22Rv1 (cell line): ENCODE data around the gene ICAM1.

ENCODE experiments used
- ZFX ChIP-seq: fragments of 450-650 bp; IDR thresholded peaks from 2 replicates; pipeline ENCODE4 v1.6.1; 2017; ENCODE audit warnings: antibody characterized with exemption, borderline replicate concordance
- TF ChIP-seq, protein P1 (sequence below): fragments of 450-650 bp; IDR thresholded peaks from 2 replicates; pipeline ENCODE4 v1.5.1; 2017; ENCODE audit warnings: mild to moderate bottlenecking

DNA sequence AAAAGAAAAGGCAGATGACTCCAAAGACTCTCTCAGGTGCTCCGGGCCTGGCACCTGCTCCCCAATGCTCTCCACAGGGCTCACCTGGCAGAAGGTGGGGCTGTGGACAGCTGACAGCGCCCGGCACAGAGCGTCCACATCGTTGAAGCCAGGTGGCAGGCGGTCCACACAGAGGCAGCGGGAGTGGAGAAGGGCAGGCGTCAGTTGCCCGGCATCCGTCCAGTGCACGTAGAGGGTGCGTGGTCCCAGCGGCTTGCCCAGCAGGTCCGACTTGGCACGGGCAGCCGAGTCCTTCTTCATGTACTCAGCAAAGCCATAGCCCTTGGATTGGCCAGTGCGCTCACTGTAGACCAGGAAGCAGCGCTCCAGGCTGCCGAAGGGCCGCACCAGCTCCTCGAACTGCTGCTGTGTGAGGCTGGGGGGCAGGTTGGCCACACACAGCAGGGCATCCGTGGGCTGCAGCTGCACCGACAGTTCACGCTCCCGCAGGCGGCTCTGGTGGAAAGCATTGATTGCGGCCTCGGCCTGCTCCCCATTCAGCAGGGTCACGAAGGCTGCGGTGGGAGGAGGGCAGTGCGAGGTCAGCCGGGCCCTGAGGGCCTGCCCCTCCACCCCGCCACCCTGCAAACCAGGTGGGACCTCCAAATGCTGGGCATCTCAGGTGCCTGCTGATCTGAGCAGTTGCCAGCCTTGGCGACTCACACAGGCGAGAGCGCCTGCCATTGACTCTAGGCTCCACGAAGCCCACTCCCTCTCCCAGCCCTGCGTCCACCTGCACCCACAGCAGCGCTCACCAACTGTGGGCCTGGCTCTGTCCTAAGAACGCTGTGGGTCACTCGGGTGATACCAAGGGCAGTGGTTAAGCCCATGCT lies 57.9 kb downstream of the ICAM1 start:
- TF ChIP-seq, protein P1, sequence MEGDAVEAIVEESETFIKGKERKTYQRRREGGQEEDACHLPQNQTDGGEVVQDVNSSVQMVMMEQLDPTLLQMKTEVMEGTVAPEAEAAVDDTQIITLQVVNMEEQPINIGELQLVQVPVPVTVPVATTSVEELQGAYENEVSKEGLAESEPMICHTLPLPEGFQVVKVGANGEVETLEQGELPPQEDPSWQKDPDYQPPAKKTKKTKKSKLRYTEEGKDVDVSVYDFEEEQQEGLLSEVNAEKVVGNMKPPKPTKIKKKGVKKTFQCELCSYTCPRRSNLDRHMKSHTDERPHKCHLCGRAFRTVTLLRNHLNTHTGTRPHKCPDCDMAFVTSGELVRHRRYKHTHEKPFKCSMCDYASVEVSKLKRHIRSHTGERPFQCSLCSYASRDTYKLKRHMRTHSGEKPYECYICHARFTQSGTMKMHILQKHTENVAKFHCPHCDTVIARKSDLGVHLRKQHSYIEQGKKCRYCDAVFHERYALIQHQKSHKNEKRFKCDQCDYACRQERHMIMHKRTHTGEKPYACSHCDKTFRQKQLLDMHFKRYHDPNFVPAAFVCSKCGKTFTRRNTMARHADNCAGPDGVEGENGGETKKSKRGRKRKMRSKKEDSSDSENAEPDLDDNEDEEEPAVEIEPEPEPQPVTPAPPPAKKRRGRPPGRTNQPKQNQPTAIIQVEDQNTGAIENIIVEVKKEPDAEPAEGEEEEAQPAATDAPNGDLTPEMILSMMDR, result no peak
- TF ChIP-seq ZFX, result no peak
